ENCODE results near the gene DDAH1. TPM values are rescaled to one million over a fixed set of nuclear protein-coding genes. Genes with fewer than 3 reads are reported as not detected.

Gene DDAH1
- total RNA-seq, 1 experiment from 2014 or later: 22.8 TPM

DNA sequence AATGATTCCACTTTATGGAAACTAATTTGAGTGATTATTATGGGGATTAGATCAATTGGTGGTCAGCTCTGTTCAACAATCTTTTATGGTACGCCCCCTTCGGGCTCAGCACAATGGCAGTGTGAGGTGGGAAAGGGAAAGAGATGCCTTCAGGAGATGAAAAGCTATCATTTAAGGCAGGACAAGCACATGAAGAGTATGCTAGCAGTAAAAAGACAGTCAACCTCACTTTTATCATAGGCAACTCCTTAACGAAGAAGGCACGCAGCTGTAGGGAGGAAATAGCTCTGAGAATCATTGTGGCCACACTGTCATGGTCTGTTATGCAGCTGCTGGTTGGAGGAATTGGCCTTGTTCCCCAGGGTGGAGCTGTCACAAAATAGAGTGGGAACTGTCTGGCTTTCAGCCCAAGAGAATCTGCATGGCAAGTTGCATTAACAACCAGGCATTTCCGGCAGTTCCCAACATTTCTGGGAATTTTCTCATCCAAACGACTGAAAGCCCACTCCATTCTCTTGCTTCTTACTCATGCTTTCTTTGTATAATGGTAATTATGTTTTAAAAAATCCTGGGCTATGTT is 134.2 kb downstream of the DDAH1 start:
- no peak for ATAC-seq
- no peak overlapping the region for H3K4me3 Mint-ChIP-seq
- H3K4me1 Mint-ChIP-seq: peaks cover 39% of the 10 kb centered on the region

DNA sequence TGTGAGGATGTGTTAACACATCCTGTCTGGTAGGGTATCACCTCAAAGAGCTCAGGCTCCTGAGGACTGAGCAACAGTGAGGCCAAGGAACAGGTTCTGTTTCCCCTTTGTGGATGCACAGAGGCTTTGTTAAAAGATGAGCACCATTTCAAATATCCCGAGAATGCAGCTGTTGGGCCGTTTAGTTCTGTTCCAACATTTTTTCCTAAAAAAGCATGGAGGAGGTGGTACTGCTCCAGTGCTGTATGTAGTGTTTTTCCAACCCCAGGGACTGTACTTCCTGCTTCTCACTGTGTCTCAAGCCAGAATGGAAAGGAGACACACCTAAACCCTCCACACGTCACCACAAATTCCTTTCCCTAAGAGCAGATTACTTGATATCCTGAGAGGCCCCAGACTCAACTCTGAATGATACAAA is 134.7 kb downstream of the DDAH1 start:
- POLR2A ChIA-PET: no interaction called here
- Mint-ChIP-seq H3K27me3 (ENCODE audit: low read depth) (no peaks in the 10 kb centered on the region), H3K9me3 (peaks cover 16% of the 10 kb centered on the region), H3K36me3 (peaks cover 6% of the 10 kb centered on the region), H3K4me1 (peaks cover 45% of the 10 kb centered on the region), H3K27ac (peak overlapping the region; percentile 57), H3K4me3 (no peak overlapping the region)
- CTCF ChIA-PET: interaction anchor here (1.2 to 1.9 kb wide), 2 partner anchors 14 to 22 kb away, joined by 3 to 12 read pairs; no protein-coding TSS in a partner anchor
- ATAC-seq (peak; percentile 52), DNase-seq (ENCODE audit: low spot score) (no peak)
- TF ChIP-seq ZNF219 (CRISPR knock-in tag; IDR thresholded peaks at IDR 0.05; ENCODE audit: borderline replicate concordance) (no peak), ESRRA (CRISPR knock-in tag; IDR thresholded peaks at IDR 0.05; ENCODE audit: borderline replicate concordance) (no peak), ATF1 (CRISPR knock-in tag; IDR thresholded peaks at IDR 0.05) (no peak)
- TF ChIP-seq, protein P1, sequence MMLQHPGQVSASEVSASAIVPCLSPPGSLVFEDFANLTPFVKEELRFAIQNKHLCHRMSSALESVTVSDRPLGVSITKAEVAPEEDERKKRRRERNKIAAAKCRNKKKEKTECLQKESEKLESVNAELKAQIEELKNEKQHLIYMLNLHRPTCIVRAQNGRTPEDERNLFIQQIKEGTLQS (CRISPR knock-in tag; conservative IDR thresholded peaks at IDR 0.05): no peak
- TF ChIP-seq, protein P2, sequence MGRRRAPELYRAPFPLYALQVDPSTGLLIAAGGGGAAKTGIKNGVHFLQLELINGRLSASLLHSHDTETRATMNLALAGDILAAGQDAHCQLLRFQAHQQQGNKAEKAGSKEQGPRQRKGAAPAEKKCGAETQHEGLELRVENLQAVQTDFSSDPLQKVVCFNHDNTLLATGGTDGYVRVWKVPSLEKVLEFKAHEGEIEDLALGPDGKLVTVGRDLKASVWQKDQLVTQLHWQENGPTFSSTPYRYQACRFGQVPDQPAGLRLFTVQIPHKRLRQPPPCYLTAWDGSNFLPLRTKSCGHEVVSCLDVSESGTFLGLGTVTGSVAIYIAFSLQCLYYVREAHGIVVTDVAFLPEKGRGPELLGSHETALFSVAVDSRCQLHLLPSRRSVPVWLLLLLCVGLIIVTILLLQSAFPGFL (CRISPR knock-in tag; IDR thresholded peaks at IDR 0.05; ENCODE audit: borderline replicate concordance): no peak
- TF ChIP-seq, protein P3, sequence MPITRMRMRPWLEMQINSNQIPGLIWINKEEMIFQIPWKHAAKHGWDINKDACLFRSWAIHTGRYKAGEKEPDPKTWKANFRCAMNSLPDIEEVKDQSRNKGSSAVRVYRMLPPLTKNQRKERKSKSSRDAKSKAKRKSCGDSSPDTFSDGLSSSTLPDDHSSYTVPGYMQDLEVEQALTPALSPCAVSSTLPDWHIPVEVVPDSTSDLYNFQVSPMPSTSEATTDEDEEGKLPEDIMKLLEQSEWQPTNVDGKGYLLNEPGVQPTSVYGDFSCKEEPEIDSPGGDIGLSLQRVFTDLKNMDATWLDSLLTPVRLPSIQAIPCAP (CRISPR knock-in tag; IDR thresholded peaks at IDR 0.05): no peak
- TF ChIP-seq, protein P4, sequence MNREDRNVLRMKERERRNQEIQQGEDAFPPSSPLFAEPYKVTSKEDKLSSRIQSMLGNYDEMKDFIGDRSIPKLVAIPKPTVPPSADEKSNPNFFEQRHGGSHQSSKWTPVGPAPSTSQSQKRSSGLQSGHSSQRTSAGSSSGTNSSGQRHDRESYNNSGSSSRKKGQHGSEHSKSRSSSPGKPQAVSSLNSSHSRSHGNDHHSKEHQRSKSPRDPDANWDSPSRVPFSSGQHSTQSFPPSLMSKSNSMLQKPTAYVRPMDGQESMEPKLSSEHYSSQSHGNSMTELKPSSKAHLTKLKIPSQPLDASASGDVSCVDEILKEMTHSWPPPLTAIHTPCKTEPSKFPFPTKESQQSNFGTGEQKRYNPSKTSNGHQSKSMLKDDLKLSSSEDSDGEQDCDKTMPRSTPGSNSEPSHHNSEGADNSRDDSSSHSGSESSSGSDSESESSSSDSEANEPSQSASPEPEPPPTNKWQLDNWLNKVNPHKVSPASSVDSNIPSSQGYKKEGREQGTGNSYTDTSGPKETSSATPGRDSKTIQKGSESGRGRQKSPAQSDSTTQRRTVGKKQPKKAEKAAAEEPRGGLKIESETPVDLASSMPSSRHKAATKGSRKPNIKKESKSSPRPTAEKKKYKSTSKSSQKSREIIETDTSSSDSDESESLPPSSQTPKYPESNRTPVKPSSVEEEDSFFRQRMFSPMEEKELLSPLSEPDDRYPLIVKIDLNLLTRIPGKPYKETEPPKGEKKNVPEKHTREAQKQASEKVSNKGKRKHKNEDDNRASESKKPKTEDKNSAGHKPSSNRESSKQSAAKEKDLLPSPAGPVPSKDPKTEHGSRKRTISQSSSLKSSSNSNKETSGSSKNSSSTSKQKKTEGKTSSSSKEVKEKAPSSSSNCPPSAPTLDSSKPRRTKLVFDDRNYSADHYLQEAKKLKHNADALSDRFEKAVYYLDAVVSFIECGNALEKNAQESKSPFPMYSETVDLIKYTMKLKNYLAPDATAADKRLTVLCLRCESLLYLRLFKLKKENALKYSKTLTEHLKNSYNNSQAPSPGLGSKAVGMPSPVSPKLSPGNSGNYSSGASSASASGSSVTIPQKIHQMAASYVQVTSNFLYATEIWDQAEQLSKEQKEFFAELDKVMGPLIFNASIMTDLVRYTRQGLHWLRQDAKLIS (CRISPR knock-in tag; IDR thresholded peaks at IDR 0.05; ENCODE audit: borderline replicate concordance): no peak

More for the DNA sequence above, 134.2 kb downstream of the DDAH1 start:
- no peak overlapping the region; the same call in 1 of the 2 replicates for H3K27ac Mint-ChIP-seq
- H3K9me3 Mint-ChIP-seq: peaks cover 16% of the 10 kb centered on the region
- CTCF ChIA-PET: interaction anchor here (1.2 to 1.9 kb wide), 2 partner anchors 13 to 22 kb away, joined by 3 to 12 read pairs; no protein-coding TSS in a partner anchor
- POLR2A ChIA-PET: no interaction called here
- TF ChIP-seq, protein P5, sequence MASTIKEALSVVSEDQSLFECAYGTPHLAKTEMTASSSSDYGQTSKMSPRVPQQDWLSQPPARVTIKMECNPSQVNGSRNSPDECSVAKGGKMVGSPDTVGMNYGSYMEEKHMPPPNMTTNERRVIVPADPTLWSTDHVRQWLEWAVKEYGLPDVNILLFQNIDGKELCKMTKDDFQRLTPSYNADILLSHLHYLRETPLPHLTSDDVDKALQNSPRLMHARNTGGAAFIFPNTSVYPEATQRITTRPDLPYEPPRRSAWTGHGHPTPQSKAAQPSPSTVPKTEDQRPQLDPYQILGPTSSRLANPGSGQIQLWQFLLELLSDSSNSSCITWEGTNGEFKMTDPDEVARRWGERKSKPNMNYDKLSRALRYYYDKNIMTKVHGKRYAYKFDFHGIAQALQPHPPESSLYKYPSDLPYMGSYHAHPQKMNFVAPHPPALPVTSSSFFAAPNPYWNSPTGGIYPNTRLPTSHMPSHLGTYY (CRISPR knock-in tag; IDR thresholded peaks at IDR 0.05): no peak
- TF ChIP-seq, protein P2 (CRISPR knock-in tag; IDR thresholded peaks at IDR 0.05; ENCODE audit: borderline replicate concordance): no peak
- TF ChIP-seq, protein P6, sequence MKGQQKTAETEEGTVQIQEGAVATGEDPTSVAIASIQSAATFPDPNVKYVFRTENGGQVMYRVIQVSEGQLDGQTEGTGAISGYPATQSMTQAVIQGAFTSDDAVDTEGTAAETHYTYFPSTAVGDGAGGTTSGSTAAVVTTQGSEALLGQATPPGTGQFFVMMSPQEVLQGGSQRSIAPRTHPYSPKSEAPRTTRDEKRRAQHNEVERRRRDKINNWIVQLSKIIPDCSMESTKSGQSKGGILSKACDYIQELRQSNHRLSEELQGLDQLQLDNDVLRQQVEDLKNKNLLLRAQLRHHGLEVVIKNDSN (CRISPR knock-in tag; IDR thresholded peaks at IDR 0.05): no peak
- TF ChIP-seq, protein P3 (CRISPR knock-in tag; IDR thresholded peaks at IDR 0.05): no peak
- no peak for TF ChIP-seq SP1 (CRISPR knock-in tag; conservative IDR thresholded peaks at IDR 0.05)
- TF ChIP-seq, protein P7, sequence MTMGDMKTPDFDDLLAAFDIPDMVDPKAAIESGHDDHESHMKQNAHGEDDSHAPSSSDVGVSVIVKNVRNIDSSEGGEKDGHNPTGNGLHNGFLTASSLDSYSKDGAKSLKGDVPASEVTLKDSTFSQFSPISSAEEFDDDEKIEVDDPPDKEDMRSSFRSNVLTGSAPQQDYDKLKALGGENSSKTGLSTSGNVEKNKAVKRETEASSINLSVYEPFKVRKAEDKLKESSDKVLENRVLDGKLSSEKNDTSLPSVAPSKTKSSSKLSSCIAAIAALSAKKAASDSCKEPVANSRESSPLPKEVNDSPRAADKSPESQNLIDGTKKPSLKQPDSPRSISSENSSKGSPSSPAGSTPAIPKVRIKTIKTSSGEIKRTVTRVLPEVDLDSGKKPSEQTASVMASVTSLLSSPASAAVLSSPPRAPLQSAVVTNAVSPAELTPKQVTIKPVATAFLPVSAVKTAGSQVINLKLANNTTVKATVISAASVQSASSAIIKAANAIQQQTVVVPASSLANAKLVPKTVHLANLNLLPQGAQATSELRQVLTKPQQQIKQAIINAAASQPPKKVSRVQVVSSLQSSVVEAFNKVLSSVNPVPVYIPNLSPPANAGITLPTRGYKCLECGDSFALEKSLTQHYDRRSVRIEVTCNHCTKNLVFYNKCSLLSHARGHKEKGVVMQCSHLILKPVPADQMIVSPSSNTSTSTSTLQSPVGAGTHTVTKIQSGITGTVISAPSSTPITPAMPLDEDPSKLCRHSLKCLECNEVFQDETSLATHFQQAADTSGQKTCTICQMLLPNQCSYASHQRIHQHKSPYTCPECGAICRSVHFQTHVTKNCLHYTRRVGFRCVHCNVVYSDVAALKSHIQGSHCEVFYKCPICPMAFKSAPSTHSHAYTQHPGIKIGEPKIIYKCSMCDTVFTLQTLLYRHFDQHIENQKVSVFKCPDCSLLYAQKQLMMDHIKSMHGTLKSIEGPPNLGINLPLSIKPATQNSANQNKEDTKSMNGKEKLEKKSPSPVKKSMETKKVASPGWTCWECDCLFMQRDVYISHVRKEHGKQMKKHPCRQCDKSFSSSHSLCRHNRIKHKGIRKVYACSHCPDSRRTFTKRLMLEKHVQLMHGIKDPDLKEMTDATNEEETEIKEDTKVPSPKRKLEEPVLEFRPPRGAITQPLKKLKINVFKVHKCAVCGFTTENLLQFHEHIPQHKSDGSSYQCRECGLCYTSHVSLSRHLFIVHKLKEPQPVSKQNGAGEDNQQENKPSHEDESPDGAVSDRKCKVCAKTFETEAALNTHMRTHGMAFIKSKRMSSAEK (CRISPR knock-in tag; IDR thresholded peaks at IDR 0.05; ENCODE audit: borderline replicate concordance): no peak
- no peak for TF ChIP-seq JAZF1 (CRISPR knock-in tag; IDR thresholded peaks at IDR 0.05)
- no peak for TF ChIP-seq ATF1 (CRISPR knock-in tag; IDR thresholded peaks at IDR 0.05)
- no peak for TF ChIP-seq GTF2I (CRISPR knock-in tag; conservative IDR thresholded peaks at IDR 0.05)
- H3K27me3 Mint-ChIP-seq (ENCODE audit: low read depth): no peaks in the 10 kb centered on the region
- peaks cover 6% of the 10 kb centered on the region for H3K36me3 Mint-ChIP-seq
- DNase-seq (ENCODE audit: low spot score): no peak

All from WTC11 (cell line).